Kidney epithelial cell (primary cell): ENCODE measurements around the gene USP24. TPM values are rescaled to one million over a fixed set of nuclear protein-coding genes. Genes with fewer than 3 reads are reported as not detected.
"Not testable (repeated sequence)": the region's sequence is repeated elsewhere in the genome, so short reads cannot be mapped to it uniquely, and the experiment has no call there.

Experiments used
- DNase-seq: peaks from one replicate; pipeline ENCODE4 v3.0.0-alpha.2; 2010; ENCODE audit warnings: low read depth
- H3K27me3 ChIP-seq: 2 replicates; pipeline ENCODE4 v1.6.0; 2011; ENCODE audit warnings: low read length; ENCODE audit not compliant: control insufficient read depth, insufficient read depth
- H3K36me3 ChIP-seq: 2 replicates; pipeline ENCODE4 v1.5.1; 2011; ENCODE audit warnings: low read length; ENCODE audit not compliant: control insufficient read depth, insufficient read depth
- H3K4me3 ChIP-seq: 2 replicates; pipeline ENCODE4 v1.5.1; 2011; ENCODE audit warnings: low read depth, mild to moderate bottlenecking, control low read depth, low read length
- CTCF ChIP-seq: IDR thresholded peaks from 2 replicates; pipeline ENCODE4 v1.5.1; 2011; ENCODE audit warnings: mild to moderate bottlenecking, moderate library complexity, low read length, control low read depth, inconsistent platforms; ENCODE audit not compliant: insufficient read depth, poor library complexity, severe bottlenecking
- total RNA-seq: library from RNA; depleted of rRNA; stranded (reverse); fragments of >200 nt; gene quantifications from 2 replicates; pipeline ENCODE4 v1.2.3, GENCODE V29; 2015

USP24 gene
- total RNA-seq, 1 donor from 2014 or later: 27.2 TPM

GRCh38 chr1:55035904-55036303, 179.3 kb downstream of the USP24 start:
- Histone ChIP-seq H3K27me3 (peaks cover 32% of the 10 kb centered on the region), H3K4me3 (no peak overlapping the region), H3K36me3 (no peaks in the 10 kb centered on the region)
- TF ChIP-seq CTCF: no peak
- no peak for DNase-seq

GRCh38 chr1:55034476-55035133, 180.6 kb downstream of the USP24 start:
- Histone ChIP-seq H3K4me3 (no peak overlapping the region), H3K27me3 (peaks cover 22% of the 10 kb centered on the region), H3K36me3 (no peaks in the 10 kb centered on the region)
- TF ChIP-seq CTCF: no peak
- DNase-seq: no peak

GRCh38 chr1:55033265-55033614, 181.9 kb downstream of the USP24 start:
- Histone ChIP-seq H3K4me3 (no peak overlapping the region), H3K27me3 (peaks cover 20% of the 10 kb centered on the region), H3K36me3 (no peaks in the 10 kb centered on the region)
- DNase-seq: no peak
- TF ChIP-seq CTCF: no peak

- H3K4me3 ChIP-seq, H3K36me3 ChIP-seq, DNase-seq: not testable (repeated sequence)
- peaks cover 18% of the 10 kb centered on the region for H3K27me3 ChIP-seq
Observed at GRCh38 chr1:55031098-55031497, 184.1 kb downstream of the USP24 start.

- not testable (repeated sequence) for H3K36me3 ChIP-seq, H3K4me3 ChIP-seq
Observed at GRCh38 chr1:55026682-55027081, 188.5 kb downstream of the USP24 start.

GRCh38 chr1:55024163-55024562, 191.0 kb downstream of the USP24 start:
- H3K36me3 ChIP-seq, H3K4me3 ChIP-seq, DNase-seq, H3K27me3 ChIP-seq: not testable (repeated sequence)

More at GRCh38 chr1:55026682-55027081, 188.5 kb downstream of the USP24 start:
- not testable (repeated sequence) for H3K27me3 ChIP-seq, DNase-seq

GRCh38 chr1:55021942-55022546, 193.1 kb downstream of the USP24 start:
- peak; percentile 99 for TF ChIP-seq CTCF
- H3K4me3 ChIP-seq: no peak overlapping the region
- no peaks in the 10 kb centered on the region for H3K36me3 ChIP-seq
- DNase-seq: peak; percentile 72
- H3K27me3 ChIP-seq: peaks cover 3% of the 10 kb centered on the region
